Mesenchymal stem cell (in vitro differentiated cells and primary cell): ENCODE measurements around the gene CCT6A.
"Not testable (repeated sequence)": the region's sequence is repeated elsewhere in the genome, so short reads cannot be mapped to it uniquely, and the experiment has no call there.

Source experiments
- DNase-seq: peaks from one replicate; pipeline ENCODE4 v3.0.0-alpha.2; 2013
- H2AFZ ChIP-seq: one replicate; pipeline ENCODE4 v1.6.1; 2013; ENCODE audit warnings: low read depth, mild to moderate bottlenecking, control low read depth, inconsistent platforms, low read length, moderate library complexity
- H2AK5ac ChIP-seq: 2 replicates; pipeline ENCODE4 v1.6.1; 2013; ENCODE audit warnings: low read length, moderate library complexity, mild to moderate bottlenecking, inconsistent platforms; ENCODE audit not compliant: severe bottlenecking
- H2BK120ac ChIP-seq: one replicate; pipeline ENCODE4 v1.6.1; 2013; ENCODE audit warnings: low read depth, mild to moderate bottlenecking, inconsistent platforms, low read length, moderate library complexity
- H2BK12ac ChIP-seq, 2 experiments: one replicate each; pipeline ENCODE4 v1.6.1; 2013; ENCODE audit warnings: inconsistent platforms in 2 of 2, low read length in 2 of 2, mild to moderate bottlenecking in 2 of 2, moderate library complexity in 2 of 2, control low read depth in 1 of 2
- H2BK15ac ChIP-seq: one replicate; pipeline ENCODE4 v1.6.1; 2013; ENCODE audit warnings: mild to moderate bottlenecking, low read depth, inconsistent platforms; ENCODE audit not compliant: poor library complexity, severe bottlenecking
- H2BK5ac ChIP-seq: 2 replicates; pipeline ENCODE4 v1.6.1; 2013; ENCODE audit warnings: low read depth, mild to moderate bottlenecking, low read length, control low read depth, inconsistent platforms; ENCODE audit not compliant: poor library complexity, severe bottlenecking
- H3K14ac ChIP-seq, 2 experiments: one replicate each; pipeline ENCODE4 v1.6.1; 2013; ENCODE audit warnings: inconsistent platforms in 2 of 2, low read length in 2 of 2, control low read depth in 1 of 2, mild to moderate bottlenecking in 1 of 2, moderate library complexity in 1 of 2
- H3K18ac ChIP-seq, 2 experiments: one replicate each; pipeline ENCODE4 v1.6.1; 2013; ENCODE audit warnings: inconsistent platforms in 2 of 2, low read length in 2 of 2, control low read depth in 1 of 2, low read depth in 1 of 2, mild to moderate bottlenecking in 1 of 2
- H3K23ac ChIP-seq, 2 experiments: one replicate each; pipeline ENCODE4 v1.6.1; 2013; ENCODE audit warnings: inconsistent platforms in 2 of 2, low read length in 2 of 2, mild to moderate bottlenecking in 2 of 2, moderate library complexity in 2 of 2, control low read depth in 1 of 2
- H3K27ac ChIP-seq: 2 replicates; pipeline ENCODE4 v1.5.1; 2013; ENCODE audit warnings: mild to moderate bottlenecking, moderate library complexity, low read length, control low read depth, inconsistent platforms; ENCODE audit not compliant: poor library complexity, severe bottlenecking
- H3K27me3 ChIP-seq, 2 experiments: 2 replicates each; pipeline versions ENCODE4 v1.6.1 to v1.7.0; 2013; ENCODE audit warnings: low read length in 2 of 2, mild to moderate bottlenecking in 2 of 2, moderate library complexity in 2 of 2, control low read depth in 1 of 2, inconsistent platforms in 1 of 2; ENCODE audit not compliant: control insufficient read depth in 1 of 2, insufficient read depth in 1 of 2
- H3K36me3 ChIP-seq, 2 experiments: 2 replicates each; pipeline versions ENCODE4 v1.6.1 to v1.7.0; 2013; ENCODE audit warnings: low read length in 2 of 2, control low read depth in 1 of 2, inconsistent platforms in 1 of 2, low read depth in 1 of 2, mild to moderate bottlenecking in 1 of 2; ENCODE audit not compliant: insufficient read depth in 2 of 2, control insufficient read depth in 1 of 2
- H3K4ac ChIP-seq, 2 experiments: one replicate each; pipeline ENCODE4 v1.6.1; 2013; ENCODE audit warnings: inconsistent platforms in 2 of 2, low read length in 2 of 2, mild to moderate bottlenecking in 2 of 2, moderate library complexity in 2 of 2, control low read depth in 1 of 2, low read depth in 1 of 2
- H3K4me1 ChIP-seq: 2 replicates; pipeline ENCODE4 v1.6.1; 2013; ENCODE audit warnings: low read depth, low read length, control low read depth; ENCODE audit not compliant: control insufficient read depth, insufficient read depth
- H3K4me2 ChIP-seq: 2 replicates; pipeline ENCODE4 v1.6.1; 2013; ENCODE audit warnings: low read length, mild to moderate bottlenecking, inconsistent platforms; ENCODE audit not compliant: poor library complexity, severe bottlenecking
- H3K4me3 ChIP-seq, 2 experiments: 2 replicates each; pipeline versions ENCODE4 v1.5.1 to v1.7.0; 2013; ENCODE audit warnings: low read length in 2 of 2, mild to moderate bottlenecking in 2 of 2, control low read depth in 1 of 2, low read depth in 1 of 2; ENCODE audit not compliant: insufficient read depth in 1 of 2
- H3K79me1 ChIP-seq: replicated peaks from 2 replicates; pipeline ENCODE4 v1.6.1; 2013; ENCODE audit warnings: mild to moderate bottlenecking, control low read depth, low read length, inconsistent platforms; ENCODE audit not compliant: poor library complexity, severe bottlenecking
- H3K9ac ChIP-seq: 2 replicates; pipeline ENCODE4 v1.7.0; 2013; ENCODE audit warnings: mild to moderate bottlenecking, low read length, moderate library complexity
- H3K9me3 ChIP-seq: 2 replicates; pipeline ENCODE4 v1.7.0; 2013; ENCODE audit warnings: mild to moderate bottlenecking, low read length; ENCODE audit not compliant: control insufficient read depth
- H4K8ac ChIP-seq: one replicate; pipeline ENCODE4 v1.6.1; 2013; ENCODE audit warnings: inconsistent platforms, mild to moderate bottlenecking, low read length, moderate library complexity
- H4K91ac ChIP-seq: one replicate; pipeline ENCODE4 v1.6.1; 2013; ENCODE audit warnings: mild to moderate bottlenecking, low read length, inconsistent platforms
- WGBS: methylation state at CpG from one replicate; pipeline ENCODE4 v1.1.7; 2013; ENCODE audit warnings: mixed read lengths; 5-methylcytosine and 5-hydroxymethylcytosine counted together

Gene CCT6A

GRCh38 chr7:56048763-56049162 lies 2.8 kb upstream of the CCT6A start:
- not testable (repeated sequence) for H3K4me3 ChIP-seq, H3K79me1 ChIP-seq, DNase-seq, H2AFZ ChIP-seq, H3K9ac ChIP-seq, H3K14ac ChIP-seq, H4K91ac ChIP-seq, H3K4me2 ChIP-seq, H2BK120ac ChIP-seq, H3K23ac ChIP-seq, H4K8ac ChIP-seq, H3K9me3 ChIP-seq, H2AK5ac ChIP-seq, H2BK15ac ChIP-seq, H2BK5ac ChIP-seq, H2BK12ac ChIP-seq, H3K27me3 ChIP-seq
- H3K18ac ChIP-seq, result peak overlapping the region in 1 of 2 experiments; percentile 74
- H3K36me3 ChIP-seq, result peaks cover 4 to 11% of the 10 kb centered on the region in 2 experiments
- 86% methylated on average over 7 of the region's 8 CpGs for WGBS
- H3K4me1 ChIP-seq, result peaks cover 23% of the 10 kb centered on the region
- H3K27ac ChIP-seq, result peak overlapping the region; percentile 90
- H3K4ac ChIP-seq, result peak overlapping the region in 1 of 2 experiments; percentile 67

- no peaks in the 10 kb centered on the region for H3K27me3 ChIP-seq
Observed at GRCh38 chr7:56051053-56051338, 569 bp upstream of the CCT6A start.

GRCh38 chr7:56053379-56053778 lies 1.8 kb downstream of the CCT6A start:
- Histone ChIP-seq H3K23ac (no peak overlapping the region), H3K9ac (peak overlapping the region; percentile 100), H3K4me2 (peak overlapping the region; percentile 40), H3K27me3 (no peaks in the 10 kb centered on the region), H2BK120ac (no peak overlapping the region), H2BK5ac (no peak overlapping the region), H3K4me3 (peak overlapping the region in 1 of 2 experiments; percentile 98), H3K14ac (no peak overlapping the region), H2BK15ac (no peak overlapping the region), H4K8ac (peak overlapping the region; percentile 49), H3K18ac (no peak overlapping the region), H2AK5ac (peak overlapping the region; percentile 2), H3K27ac (no peak overlapping the region), H3K4ac (peak overlapping the region in 1 of 2 experiments; percentile 28), H4K91ac (no peak overlapping the region), H3K4me1 (peaks cover 16% of the 10 kb centered on the region), H3K79me1 (peaks cover 2% of the 10 kb centered on the region), H2BK12ac (no peak overlapping the region), H2AFZ (no peak overlapping the region), H3K36me3 (peaks cover 13 to 57% of the 10 kb centered on the region in 2 experiments), H3K9me3 (no peaks in the 10 kb centered on the region)
- no peak for DNase-seq
- WGBS, result 93% methylated on average over 9 of the region's 9 CpGs

More at GRCh38 chr7:56051053-56051338, 569 bp upstream of the CCT6A start:
- Histone ChIP-seq H3K4me2 (peak overlapping the region; percentile 66), H4K8ac (peak overlapping the region; percentile 90), H3K9me3 (no peaks in the 10 kb centered on the region), H3K4me1 (peaks cover 23% of the 10 kb centered on the region), H3K36me3 (peaks cover 4 to 33% of the 10 kb centered on the region in 2 experiments), H3K9ac (peak overlapping the region; percentile 100), H3K79me1 (no peaks in the 10 kb centered on the region), H2BK5ac (peak overlapping the region; percentile 14), H3K4ac (peak overlapping the region in 1 of 2 experiments; percentile 56), H2BK12ac (peak overlapping the region in 1 of 2 experiments; percentile 56), H4K91ac (peak overlapping the region; percentile 91), H2BK120ac (peak overlapping the region; percentile 75), H2AFZ (no peak overlapping the region), H3K4me3 (peak overlapping the region; percentile 61 to 98), H3K23ac (no peak overlapping the region), H2AK5ac (peak overlapping the region; percentile 86), H3K14ac (no peak overlapping the region), H3K18ac (peak overlapping the region; percentile 55 to 86), H3K27ac (peak overlapping the region; percentile 94), H2BK15ac (no peak overlapping the region)
- 0% methylated on average over 9 of the region's 9 CpGs for WGBS
- no peak for DNase-seq

GRCh38 chr7:56053993-56054392 lies 2.4 kb downstream of the CCT6A start:
- Histone ChIP-seq H4K8ac (no peak overlapping the region), H3K36me3 (peaks cover 15 to 63% of the 10 kb centered on the region in 2 experiments), H3K14ac (no peak overlapping the region), H3K27me3 (no peaks in the 10 kb centered on the region), H3K27ac (no peak overlapping the region), H3K9me3 (no peaks in the 10 kb centered on the region), H3K18ac (no peak overlapping the region), H2BK5ac (no peak overlapping the region), H3K4me1 (peaks cover 14% of the 10 kb centered on the region), H3K9ac (peak overlapping the region; percentile 100), H3K79me1 (peaks cover 2% of the 10 kb centered on the region), H2BK12ac (no peak overlapping the region), H2AK5ac (no peak overlapping the region), H3K4me3 (no peak overlapping the region), H2BK120ac (no peak overlapping the region), H4K91ac (no peak overlapping the region), H2BK15ac (no peak overlapping the region), H3K23ac (no peak overlapping the region), H2AFZ (no peak overlapping the region), H3K4ac (no peak overlapping the region), H3K4me2 (no peak overlapping the region)
- DNase-seq, result no peak
- WGBS, result 100% methylated on average over 1 of the region's 2 CpGs
